HS-5 (cell line): ENCODE data around the gene PCDHGC3.
A peak's percentile ranks its signal among the peaks of the same experiment; 100 is the strongest.
"Not testable (repeated sequence)": the region's sequence is repeated elsewhere in the genome, so short reads cannot be mapped to it uniquely, and the experiment has no call there.

Experiments used
- DNase-seq: peaks from one replicate; pipeline ENCODE4 v3.0.0-alpha.2; 2012; ENCODE audit warnings: low read depth

Gene PCDHGC3

DNA sequence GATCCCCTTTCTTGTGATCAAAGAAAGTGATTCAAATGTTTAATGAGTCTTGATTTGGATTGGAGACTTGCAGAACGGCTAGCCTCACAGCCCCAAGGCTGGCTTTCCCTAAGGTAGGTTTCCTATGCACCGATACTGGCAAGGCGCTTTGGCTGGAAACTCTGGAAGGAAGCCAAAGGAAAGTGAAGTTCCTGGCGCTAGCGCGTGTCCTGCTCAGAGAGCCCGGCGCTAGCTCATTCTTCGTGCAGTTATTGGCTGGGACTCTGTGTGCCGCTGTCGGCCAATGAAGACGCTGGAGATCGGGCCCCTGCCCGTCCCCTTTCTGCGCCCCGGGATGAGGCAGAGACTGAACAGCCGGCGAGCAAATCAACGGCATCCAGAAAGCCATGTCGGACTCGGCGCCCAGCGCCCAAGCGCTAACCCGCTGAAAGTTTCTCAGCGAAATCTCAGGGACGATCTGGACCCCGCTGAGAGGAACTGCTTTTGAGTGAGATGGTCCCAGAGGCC is at the start of gene PCDHGC3:
TSS of gene PCDHGC3 (plus strand) at position 342 of the 507 bp plus-strand sequence. CDS start at position 493, 151 bp downstream.
- DNase-seq, result peak; percentile 84

DNA sequence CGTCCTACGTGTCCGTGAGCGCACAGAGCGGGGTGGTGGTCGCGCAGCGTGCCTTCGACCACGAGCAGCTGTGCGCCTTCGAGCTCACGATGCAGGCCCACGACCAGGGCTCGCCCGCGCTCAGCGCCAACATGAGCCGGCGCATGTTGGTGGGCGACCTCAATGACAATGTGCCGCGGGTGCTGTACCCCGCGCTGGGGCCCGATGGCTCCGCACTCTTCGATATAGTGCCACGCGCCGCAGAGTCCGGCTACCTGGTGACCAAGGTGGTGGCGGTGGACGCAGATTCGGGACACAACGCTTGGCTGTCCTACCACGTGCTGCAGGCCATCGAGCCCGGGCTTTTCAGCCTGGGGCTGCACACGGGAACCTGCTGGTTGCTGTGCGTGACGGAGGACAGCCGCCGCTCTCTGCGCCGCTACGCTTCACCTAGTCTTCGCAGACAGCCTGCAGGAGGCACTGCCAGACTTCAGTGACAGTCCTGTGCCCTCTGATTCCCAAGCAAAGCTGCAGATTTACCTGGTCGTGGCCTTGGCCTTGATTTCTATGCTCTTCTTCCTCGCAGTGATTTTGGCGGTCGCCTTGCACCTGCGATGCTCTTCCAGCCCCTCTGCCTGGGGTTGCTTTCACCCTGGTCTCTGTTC is 47.9 kb upstream of the PCDHGC3 start:
- no peak for DNase-seq

DNA sequence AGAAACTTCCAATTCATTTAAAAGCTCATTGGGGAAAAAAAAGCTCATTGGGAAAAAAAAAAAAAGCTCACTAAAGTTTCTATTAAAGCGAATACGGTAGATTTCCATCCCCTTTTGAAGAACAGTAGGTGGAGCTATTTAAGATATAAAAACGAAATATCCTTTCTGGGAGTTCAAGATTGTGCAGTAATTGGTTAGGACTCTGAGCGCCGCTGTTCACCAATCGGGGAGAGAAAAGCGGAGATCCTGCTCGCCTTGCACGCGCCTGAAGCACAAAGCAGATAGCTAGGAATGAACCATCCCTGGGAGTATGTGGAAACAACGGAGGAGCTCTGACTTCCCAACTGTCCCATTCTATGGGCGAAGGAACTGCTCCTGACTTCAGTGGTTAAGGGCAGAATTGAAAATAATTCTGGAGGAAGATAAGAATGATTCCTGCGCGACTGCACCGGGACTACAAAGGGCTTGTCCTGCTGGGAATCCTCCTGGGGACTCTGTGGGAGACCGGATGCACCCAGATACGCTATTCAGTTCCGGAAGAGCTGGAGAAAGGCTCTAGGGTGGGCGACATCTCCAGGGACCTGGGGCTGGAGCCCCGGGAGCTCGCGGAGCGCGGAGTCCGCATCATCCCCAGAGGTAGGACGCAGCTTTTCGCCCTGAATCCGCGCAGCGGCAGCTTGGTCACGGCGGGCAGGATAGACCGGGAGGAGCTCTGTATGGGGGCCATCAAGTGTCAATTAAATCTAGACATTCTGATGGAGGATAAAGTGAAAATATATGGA is 45.2 kb upstream of the PCDHGC3 start, which contains the start of gene PCDHGA12:
TSS of gene PCDHGA12 (plus strand) at position 176 of the 782 bp plus-strand sequence. CDS start at position 429, 253 bp downstream.
- DNase-seq, result no peak

DNA sequence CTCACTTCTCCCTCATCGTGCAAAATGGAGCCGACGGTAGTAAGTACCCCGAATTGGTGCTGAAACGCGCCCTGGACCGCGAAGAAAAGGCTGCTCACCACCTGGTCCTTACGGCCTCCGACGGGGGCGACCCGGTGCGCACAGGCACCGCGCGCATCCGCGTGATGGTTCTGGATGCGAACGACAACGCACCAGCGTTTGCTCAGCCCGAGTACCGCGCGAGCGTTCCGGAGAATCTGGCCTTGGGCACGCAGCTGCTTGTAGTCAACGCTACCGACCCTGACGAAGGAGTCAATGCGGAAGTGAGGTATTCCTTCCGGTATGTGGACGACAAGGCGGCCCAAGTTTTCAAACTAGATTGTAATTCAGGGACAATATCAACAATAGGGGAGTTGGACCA is 44.5 kb upstream of the PCDHGC3 start:
- DNase-seq, result no peak

DNA sequence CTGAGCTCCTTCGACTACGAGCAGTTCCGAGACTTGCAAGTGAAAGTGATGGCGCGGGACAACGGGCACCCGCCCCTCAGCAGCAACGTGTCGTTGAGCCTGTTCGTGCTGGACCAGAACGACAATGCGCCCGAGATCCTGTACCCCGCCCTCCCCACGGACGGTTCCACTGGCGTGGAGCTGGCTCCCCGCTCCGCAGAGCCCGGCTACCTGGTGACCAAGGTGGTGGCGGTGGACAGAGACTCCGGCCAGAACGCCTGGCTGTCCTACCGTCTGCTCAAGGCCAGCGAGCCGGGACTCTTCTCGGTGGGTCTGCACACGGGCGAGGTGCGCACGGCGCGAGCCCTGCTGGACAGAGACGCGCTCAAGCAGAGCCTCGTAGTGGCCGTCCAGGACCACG is 43.5 kb upstream of the PCDHGC3 start:
- not testable (repeated sequence) for DNase-seq

DNA sequence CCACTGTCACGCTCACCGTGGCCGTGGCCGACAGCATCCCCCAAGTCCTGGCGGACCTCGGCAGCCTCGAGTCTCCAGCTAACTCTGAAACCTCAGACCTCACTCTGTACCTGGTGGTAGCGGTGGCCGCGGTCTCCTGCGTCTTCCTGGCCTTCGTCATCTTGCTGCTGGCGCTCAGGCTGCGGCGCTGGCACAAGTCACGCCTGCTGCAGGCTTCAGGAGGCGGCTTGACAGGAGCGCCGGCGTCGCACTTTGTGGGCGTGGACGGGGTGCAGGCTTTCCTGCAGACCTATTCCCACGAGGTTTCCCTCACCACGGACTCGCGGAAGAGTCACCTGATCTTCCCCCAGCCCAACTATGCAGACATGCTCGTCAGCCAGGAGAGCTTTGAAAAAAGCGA is 43.0 kb upstream of the PCDHGC3 start:
- not testable (repeated sequence) for DNase-seq

DNA sequence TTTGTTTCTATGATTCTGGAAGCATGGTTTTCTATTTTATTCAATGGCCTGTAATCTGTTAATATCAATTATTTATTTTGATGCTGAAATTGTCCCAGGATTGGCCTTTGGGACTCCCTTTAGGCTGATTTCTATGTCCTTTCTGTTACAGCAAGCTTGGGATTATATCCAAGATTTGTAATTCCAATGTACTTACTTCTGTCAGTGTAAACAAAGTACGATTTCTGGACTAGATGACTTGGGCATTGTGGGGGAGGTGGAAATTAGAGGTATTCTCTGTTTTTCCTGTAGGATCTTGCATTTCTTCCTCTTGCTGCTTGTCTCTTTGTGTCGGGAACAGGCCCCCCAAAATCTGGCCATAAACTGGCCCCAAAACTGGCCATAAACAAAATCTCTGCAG is 41.8 kb upstream of the PCDHGC3 start:
- DNase-seq, result no peak

DNA sequence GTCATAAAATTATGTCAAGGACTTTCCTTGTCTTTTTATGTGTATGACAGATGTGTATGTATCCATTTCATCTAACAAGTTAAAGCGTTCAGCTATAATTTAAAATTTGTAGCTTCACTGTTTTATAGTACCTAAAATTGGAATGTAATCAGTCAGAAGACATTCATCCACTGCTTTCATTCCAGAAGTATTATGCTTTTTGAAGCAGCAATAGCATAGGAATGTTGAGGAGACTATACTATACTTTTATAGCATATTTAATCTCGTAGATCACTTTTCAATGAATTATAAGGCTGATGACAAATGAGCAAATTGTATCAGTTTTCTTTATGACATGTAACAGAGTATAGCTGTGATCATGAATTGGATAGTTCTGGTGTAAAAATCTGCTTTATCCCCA is 38.5 kb upstream of the PCDHGC3 start:
- DNase-seq, result no peak

DNA sequence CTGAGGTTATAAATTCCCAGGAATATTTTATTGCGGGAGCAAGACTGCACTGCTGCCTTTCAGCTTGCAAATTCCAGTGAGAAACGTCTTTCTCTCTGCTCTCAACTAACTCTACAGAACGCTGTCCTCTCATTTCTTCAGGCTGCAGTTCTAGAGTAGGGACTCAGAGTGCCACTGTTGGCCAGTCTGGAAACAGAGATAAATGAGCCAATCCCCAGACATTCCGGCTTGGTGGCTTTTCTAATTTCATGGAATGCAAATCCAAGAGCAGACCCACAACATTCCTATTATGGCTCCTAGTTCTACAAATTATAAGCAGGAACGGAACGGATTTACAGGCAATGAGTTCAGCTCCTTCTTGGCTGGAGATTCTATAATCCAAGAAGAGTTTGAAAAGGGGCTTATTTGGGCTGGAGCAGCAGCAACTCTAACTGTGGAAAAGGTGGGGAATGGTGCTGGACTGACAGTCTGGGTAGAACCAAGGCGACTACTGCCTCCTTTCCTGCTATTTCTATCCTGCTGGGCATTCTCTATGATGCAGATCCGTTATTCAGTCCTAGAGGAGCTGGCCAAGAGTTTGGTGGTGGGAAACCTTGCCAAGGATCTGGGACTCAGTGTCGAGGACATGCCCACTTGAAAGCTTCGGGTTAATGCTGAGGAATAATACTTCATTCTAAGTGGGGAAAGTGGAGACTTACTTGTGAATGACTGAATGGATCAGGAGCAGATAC is 36.2 kb upstream of the PCDHGC3 start:
- no peak for DNase-seq

DNA sequence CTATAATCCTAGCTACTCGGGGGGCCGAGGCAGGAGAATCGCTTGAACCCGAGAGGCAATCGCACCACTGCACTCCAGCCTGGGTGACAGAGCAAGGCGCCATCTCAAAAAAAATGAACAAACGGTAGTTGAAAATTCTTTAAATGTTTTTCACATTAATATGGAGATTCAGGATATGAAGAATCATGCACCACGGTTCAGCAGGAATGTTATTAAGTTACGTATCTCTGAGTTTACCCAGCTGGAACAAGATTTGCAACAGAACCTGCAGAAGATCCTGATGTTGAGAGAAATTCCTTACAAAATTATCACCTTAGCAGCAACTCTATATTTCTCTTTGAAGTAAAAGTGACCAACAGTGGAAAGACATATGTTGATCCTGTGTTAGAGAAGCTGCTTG is 35.4 kb upstream of the PCDHGC3 start:
- no peak for DNase-seq

DNA sequence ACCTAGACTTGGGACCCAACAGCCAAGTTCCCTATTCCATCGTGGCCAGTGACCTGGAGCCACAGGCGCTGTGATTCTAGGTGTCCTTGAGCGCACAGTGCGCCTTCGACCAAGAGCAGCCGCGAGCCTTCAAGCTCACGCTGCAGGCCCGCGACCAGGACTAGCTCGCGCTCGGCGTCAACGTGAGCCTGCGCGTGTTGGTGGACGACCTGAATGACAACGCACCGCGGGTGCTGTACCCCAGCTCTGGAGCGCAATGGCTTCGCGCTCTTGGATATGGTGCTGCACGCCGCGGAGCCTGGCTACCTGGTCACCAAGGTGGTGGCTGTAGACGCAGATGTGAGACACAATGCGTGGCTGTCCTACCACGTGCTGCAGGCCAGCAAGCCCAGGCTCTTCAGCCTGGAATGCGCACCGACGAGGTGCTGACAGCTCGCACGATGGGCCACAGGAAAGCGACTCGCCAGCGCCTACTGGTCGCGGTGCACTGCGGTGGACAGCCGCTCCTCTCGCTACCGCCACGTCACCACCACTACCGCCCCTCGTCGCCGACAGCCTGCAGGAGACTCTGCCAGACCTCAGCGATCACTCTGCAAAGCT is 34.1 kb upstream of the PCDHGC3 start:
- no peak for DNase-seq

DNA sequence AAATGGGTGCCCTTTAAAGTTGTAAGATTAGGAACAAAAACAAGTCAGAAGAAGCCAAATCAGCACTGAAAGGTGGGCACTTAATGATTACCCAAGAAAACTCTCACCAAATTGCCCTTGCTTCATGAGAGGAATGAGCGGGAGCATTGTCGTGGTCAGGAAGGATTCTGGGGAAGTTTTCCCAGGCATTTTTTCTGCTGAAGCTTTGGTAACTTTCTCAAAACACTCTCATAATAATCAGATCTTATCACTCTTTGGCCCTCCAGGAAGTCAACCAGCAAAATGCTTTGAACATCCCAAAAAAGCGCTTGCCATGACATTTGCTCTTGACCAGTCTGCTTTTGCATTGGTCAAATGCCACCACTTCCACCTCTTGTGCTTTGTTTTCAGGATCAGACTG is 10.4 kb upstream of the PCDHGC3 start:
- DNase-seq, result no peak

DNA sequence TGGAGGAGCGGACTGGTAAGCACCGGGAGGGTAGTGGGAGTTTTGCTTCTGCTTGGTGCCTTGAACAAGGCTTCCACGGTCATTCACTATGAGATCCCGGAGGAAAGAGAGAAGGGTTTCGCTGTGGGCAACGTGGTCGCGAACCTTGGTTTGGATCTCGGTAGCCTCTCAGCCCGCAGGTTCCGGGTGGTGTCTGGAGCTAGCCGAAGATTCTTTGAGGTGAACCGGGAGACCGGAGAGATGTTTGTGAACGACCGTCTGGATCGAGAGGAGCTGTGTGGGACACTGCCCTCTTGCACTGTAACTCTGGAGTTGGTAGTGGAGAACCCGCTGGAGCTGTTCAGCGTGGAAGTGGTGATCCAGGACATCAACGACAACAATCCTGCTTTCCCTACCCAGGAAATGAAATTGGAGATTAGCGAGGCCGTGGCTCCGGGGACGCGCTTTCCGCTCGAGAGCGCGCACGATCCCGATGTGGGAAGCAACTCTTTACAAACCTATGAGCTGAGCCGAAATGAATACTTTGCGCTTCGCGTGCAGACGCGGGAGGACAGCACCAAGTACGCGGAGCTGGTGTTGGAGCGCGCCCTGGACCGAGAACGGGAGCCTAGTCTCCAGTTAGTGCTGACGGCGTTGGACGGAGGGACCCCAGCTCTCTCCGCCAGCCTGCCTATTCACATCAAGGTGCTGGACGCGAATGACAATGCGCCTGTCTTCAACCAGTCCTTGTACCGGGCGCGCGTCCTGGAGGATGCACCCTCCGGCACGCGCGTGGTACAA is 556 bp downstream of the PCDHGC3 start:
- DNase-seq, result peak; percentile 53

DNA sequence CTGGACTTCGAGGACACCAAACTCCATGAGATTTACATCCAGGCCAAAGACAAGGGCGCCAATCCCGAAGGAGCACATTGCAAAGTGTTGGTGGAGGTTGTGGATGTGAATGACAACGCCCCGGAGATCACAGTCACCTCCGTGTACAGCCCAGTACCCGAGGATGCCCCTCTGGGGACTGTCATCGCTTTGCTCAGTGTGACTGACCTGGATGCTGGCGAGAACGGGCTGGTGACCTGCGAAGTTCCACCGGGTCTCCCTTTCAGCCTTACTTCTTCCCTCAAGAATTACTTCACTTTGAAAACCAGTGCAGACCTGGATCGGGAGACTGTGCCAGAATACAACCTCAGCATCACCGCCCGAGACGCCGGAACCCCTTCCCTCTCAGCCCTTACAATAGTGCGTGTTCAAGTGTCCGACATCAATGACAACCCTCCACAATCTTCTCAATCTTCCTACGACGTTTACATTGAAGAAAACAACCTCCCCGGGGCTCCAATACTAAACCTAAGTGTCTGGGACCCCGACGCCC is 1.3 kb downstream of the PCDHGC3 start:
- no peak for DNase-seq

DNA sequence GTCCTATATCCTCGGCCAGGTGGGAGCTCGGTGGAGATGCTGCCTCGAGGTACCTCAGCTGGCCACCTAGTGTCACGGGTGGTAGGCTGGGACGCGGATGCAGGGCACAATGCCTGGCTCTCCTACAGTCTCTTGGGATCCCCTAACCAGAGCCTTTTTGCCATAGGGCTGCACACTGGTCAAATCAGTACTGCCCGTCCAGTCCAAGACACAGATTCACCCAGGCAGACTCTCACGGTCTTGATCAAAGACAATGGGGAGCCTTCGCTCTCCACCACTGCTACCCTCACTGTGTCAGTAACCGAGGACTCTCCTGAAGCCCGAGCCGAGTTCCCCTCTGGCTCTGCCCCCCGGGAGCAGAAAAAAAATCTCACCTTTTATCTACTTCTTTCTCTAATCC is 2.0 kb downstream of the PCDHGC3 start:
- no peak for DNase-seq

DNA sequence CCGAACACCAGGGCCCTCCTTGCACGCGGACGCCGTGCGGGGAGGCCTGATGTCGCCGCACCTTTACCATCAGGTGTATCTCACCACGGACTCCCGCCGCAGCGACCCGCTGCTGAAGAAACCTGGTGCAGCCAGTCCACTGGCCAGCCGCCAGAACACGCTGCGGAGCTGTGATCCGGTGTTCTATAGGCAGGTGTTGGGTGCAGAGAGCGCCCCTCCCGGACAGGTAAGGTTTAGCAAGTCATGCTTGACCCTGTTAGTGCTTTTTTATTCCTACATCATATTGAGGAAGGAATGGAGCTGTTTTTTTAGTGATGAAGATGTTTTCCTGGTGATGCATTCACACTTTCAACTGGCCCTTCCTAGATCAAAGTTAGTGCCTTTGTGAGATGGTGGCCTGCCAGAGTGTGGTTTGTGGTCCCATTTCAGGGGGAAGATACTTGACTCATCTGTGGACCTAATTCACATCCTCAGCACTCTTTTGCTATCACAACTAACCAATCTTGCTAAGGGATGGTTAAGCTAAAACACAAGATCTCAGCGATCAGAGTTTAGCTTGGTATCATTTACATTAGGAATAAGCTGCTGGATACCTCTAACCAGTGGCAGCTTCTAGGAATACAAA is 2.7 kb downstream of the PCDHGC3 start:
- DNase-seq, result no peak

DNA sequence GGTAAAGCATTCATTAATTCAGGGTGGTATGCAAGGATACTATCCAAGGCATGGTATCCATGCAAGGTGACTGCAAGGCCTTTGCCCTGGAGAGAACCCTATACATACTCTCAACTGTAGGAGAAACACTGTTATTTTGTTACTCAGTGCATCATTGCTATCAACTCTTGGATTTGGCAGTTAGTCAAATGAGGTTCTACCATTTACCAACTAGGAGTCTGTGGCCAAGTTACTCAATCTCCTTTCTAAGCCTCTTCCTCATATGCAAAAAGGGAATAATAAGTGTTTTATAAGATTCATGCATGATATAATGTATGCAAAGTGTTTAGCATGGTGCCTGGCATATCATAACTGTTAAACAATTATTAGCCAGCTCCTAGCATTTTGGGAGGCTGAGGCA is 4.0 kb downstream of the PCDHGC3 start:
- no peak for DNase-seq

DNA sequence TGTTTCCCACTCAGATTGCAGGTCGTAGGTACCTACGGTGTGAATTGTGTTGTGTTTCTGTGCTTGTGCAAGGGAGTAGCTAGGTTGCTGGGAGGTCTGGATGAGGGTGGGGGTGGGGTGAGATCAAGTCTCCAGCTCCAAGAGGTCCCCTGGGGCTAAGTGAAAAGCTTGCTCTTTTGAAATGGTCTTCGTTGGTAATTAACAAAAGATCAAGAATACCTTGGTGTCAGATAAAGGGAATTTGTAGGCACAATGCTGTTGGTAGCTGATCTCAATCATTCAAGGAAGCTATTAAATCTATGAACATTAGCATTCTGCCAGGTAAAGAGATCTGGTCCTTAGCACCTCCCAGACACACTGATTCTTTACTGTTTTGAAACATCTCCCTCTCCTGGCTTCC is 8.1 kb downstream of the PCDHGC3 start:
- DNase-seq, result no peak

DNA sequence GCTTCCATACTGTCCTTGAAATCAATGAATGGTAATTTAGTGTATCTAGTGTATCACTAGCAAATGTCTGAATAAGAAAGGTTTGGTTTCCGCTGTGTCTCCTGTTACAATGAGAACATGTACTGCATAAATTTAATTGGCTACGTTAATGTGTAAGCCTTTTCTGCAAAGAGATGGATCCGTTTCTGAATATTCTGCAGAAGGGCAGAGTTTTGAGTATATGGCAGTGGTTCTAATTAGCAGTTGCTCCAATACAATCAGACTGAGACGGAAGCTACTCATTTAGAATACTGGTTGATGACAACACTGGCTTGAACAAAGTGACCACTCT is 8.5 kb downstream of the PCDHGC3 start:
- no peak for DNase-seq

DNA sequence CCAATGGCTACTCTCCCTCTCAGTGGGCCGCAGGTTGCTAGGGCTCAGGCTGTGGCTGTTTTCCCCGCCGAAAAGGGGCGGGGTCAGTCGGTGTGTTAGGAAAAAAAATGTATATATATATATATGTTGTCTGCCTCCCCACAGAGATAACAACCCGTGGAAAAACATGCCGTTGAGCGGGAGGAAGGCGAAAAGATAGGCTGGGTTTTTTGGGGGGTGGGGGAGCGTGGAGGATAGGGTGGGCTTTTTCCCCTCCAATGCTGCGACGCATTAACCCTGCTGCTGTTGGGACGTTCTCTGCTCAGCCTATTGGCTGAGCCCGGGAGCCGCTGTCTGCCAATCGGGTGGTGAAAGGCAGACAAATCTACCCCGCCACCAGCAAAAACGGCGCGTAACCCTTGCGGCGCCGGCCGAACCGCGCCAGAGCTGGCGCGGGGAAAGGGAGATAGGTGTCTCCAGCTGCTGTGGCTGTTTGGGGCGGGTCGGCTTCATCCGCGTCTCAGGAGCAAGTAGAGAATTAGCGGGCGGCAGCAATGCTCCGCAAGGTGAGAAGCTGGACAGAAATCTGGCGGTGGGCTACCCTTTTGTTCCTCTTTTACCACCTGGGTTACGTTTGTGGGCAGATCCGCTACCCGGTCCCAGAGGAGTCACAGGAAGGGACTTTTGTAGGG is 9.0 kb downstream of the PCDHGC3 start, which contains the start of gene PCDHGC4:
TSS of gene PCDHGC4 (plus strand) at position 390 of the 671 bp plus-strand sequence. CDS start at position 534, 144 bp downstream.
- no peak for DNase-seq
